GM12878 (cell line): ENCODE results near the gene HCST. TPM values are rescaled to one million over a fixed set of nuclear protein-coding genes. Genes with fewer than 3 reads are reported as not detected.

Experiments
- ATAC-seq: fragments of 200-7000 bp; cut with Tn5 transposase; 3 replicates; pipeline ENCODE4 v1.9.1; 2020; ENCODE audit warnings: mild to moderate bottlenecking, moderate library complexity
- BruUV-seq: library from RNA; stranded (reverse); fragments of 400-500 nt; replicated peaks from 2 replicates; lab custom pipeline; 2021; lab: Mats Ljungman, UMichigan
- CTCF ChIA-PET: fragments of 300-600 bp; sonication (Branson Sonifier 250); formaldehyde crosslinking; extraction: SDS; loops from one replicate; lab custom pipeline; 2021; ENCODE audit warnings: inconsistent platforms; lab: Yijun Ruan, JAX
- POLR2A ChIA-PET: fragments of 350-600 bp; formaldehyde crosslinking; extraction: SDS; loops from one replicate; lab custom pipeline; 2021; ENCODE audit warnings: inconsistent platforms; lab: Charles Lee
- RAD21 ChIA-PET: fragments of 300-600 bp; sonication (Branson Sonifier 250); formaldehyde crosslinking; loops from one replicate; lab custom pipeline; 2023; ENCODE audit warnings: antibody characterized with exemption; ENCODE audit not compliant: unreplicated experiment; lab: Charles Lee
- SMC1A ChIA-PET: fragments of 300-600 bp; sonication (Branson Sonifier 250); formaldehyde crosslinking; loops from one replicate; lab custom pipeline; 2023; ENCODE audit not compliant: unreplicated experiment, uncharacterized antibody; lab: Charles Lee
- DNase-seq: peaks from one replicate; pipeline ENCODE4 v3.0.0-alpha.2; 2011; ENCODE audit warnings: low read depth, low spot score
- FAIRE-seq: peaks from 3 replicates; lab custom pipeline; 2011; peaks lifted over from hg19 to GRCh38; lab: Jason Lieb, UNC
- H2AFZ ChIP-seq: 2 replicates; pipeline ENCODE4 v1.6.0; 2011; ENCODE audit warnings: low read depth, low read length, control low read depth; ENCODE audit not compliant: control insufficient read depth
- H3K27ac ChIP-seq: 2 replicates; pipeline ENCODE4 v1.5.1; 2011; ENCODE audit warnings: control low read depth; ENCODE audit not compliant: control insufficient read depth, insufficient read depth
- H3K27me3 ChIP-seq, 2 experiments: replicated peaks in 1 of 2; 2 replicates each; pipeline versions ENCODE4 v1.6.0 to v1.6.1; 2011; ENCODE audit warnings: low read length in 1 of 2; ENCODE audit not compliant: control insufficient read depth in 2 of 2, insufficient read depth in 2 of 2
- H3K36me3 ChIP-seq, 2 experiments: 2 replicates each; pipeline ENCODE4 v1.5.1; 2011; ENCODE audit warnings: low read length in 1 of 2; ENCODE audit not compliant: control insufficient read depth in 2 of 2, insufficient read depth in 2 of 2
- H3K4me1 ChIP-seq: 2 replicates; pipeline ENCODE4 v1.6.1; 2011; ENCODE audit warnings: mild to moderate bottlenecking, low read length, moderate library complexity, mixed read lengths; ENCODE audit not compliant: control insufficient read depth, insufficient read depth
- H3K4me2 ChIP-seq: 2 replicates; pipeline ENCODE4 v1.6.0; 2011; ENCODE audit warnings: control low read depth; ENCODE audit not compliant: control insufficient read depth, insufficient read depth
- H3K4me3 ChIP-seq: fragments of 200-600 bp; sonication (generic); 2 replicates; pipeline ENCODE4 v1.5.1; 2016
- H3K79me2 ChIP-seq: 2 replicates; pipeline ENCODE4 v1.6.0; 2011; ENCODE audit warnings: low read length; ENCODE audit not compliant: control insufficient read depth, insufficient read depth
- H3K9ac ChIP-seq: 2 replicates; pipeline ENCODE4 v1.8.0; 2011; ENCODE audit warnings: low read length, control low read depth, mixed read lengths; ENCODE audit not compliant: control insufficient read depth, insufficient read depth
- H3K9me3 ChIP-seq: replicated peaks from 3 replicates; pipeline ENCODE4 v1.5.1; 2011; ENCODE audit warnings: mild to moderate bottlenecking, low read length; ENCODE audit not compliant: control insufficient read depth, insufficient read depth
- H4K20me1 ChIP-seq: 2 replicates; pipeline ENCODE4 v1.6.0; 2011; ENCODE audit not compliant: control insufficient read depth, insufficient read depth
- CTCF ChIP-seq, 3 experiments: IDR thresholded peaks in 2 of 3; conservative IDR thresholded peaks in 1 of 3; 2 replicates each; pipeline ENCODE4 v1.5.1; 2011; ENCODE audit warnings: low read depth in 3 of 3, low read length in 3 of 3, mild to moderate bottlenecking in 3 of 3, control low read depth in 2 of 3, moderate library complexity in 2 of 3, inconsistent platforms in 1 of 3, mixed read lengths in 1 of 3; ENCODE audit not compliant: control insufficient read depth in 2 of 3, insufficient read depth in 1 of 3; ENCODE audit errors: extremely low read depth in 1 of 3
- RAD21 ChIP-seq: IDR thresholded peaks from 2 replicates; pipeline ENCODE4 v1.6.1; 2011; ENCODE audit warnings: mild to moderate bottlenecking, low read depth, low read length, moderate library complexity; ENCODE audit not compliant: insufficient read depth
- RAD51 ChIP-seq: fragments of 450-650 bp; IDR thresholded peaks from 2 replicates; pipeline ENCODE4 v1.6.1; 2016; ENCODE audit warnings: moderate library complexity, mild to moderate bottlenecking, inconsistent platforms
- RFX5 ChIP-seq: IDR thresholded peaks from 2 replicates; pipeline ENCODE4 v1.6.1; 2011; ENCODE audit warnings: low read depth, low read length, improper control_type of control experiment
- RUNX3 ChIP-seq: IDR thresholded peaks from 2 replicates; pipeline ENCODE4 v1.6.1; 2012; ENCODE audit warnings: low read length, inconsistent platforms
- TCF12 ChIP-seq: IDR thresholded peaks from 2 replicates; pipeline ENCODE4 v1.6.1; 2011; ENCODE audit warnings: low read depth, mild to moderate bottlenecking, low read length
- YBX1 ChIP-seq: fragments of 450-650 bp; IDR thresholded peaks from 2 replicates; pipeline ENCODE4 v1.6.1; 2016; ENCODE audit warnings: antibody characterized with exemption
- WGBS: methylation state at CpG from one replicate; pipeline ENCODE4 v1.1.6; 2016; ENCODE audit warnings: low lambda C conversion rate; ENCODE audit not compliant: insufficient replicate concordance, insufficient coverage; ENCODE audit errors: missing lambda C conversion rate; 5-methylcytosine and 5-hydroxymethylcytosine counted together
- in situ Hi-C: fragments of 300-500 bp; cut with MboI; formaldehyde crosslinking; loops from 9 replicates; pipeline ENCODE4 v1.14.3; 2018; ENCODE audit warnings: mixed read lengths
- intact Hi-C: fragments of 100-400 bp; cut with micrococcal nuclease; formaldehyde crosslinking; loops from one replicate; pipeline ENCODE4 v1.14.2; 2022; ENCODE audit not compliant: unreplicated experiment
- polyA plus RNA-seq, 11 experiments: library from polyadenylated mRNA; depleted of rRNA in 4 of 11; unstranded in 6 of 11; stranded (reverse) in 5 of 11; fragments of >200 nt; fragmentation: Nextera tagmentation in 4 of 11; fragmentation: Illumina TruSeq in 1 of 11; extraction: Ambion mirVana in 4 of 11; extraction: Trizol in 1 of 11; gene quantifications; 1 replicate in 1 of 11; 2 replicates in 10 of 11; pipeline versions ENCODE4 v1.2.1 to v1.2.3, GENCODE V29; 2011 to 2016; ENCODE audit warnings: inconsistent platforms in 2 of 11, missing spikeins in 2 of 11, low read depth in 1 of 11
- total RNA-seq, 4 experiments: library from RNA; depleted of rRNA in 3 of 4; stranded (reverse); fragments of >200 nt in 3 of 4; fragmentation: Illumina TruSeq in 1 of 4; extraction: Trizol in 1 of 4; gene quantifications; 2 replicates each; pipeline versions ENCODE4 v1.2.1 to v1.2.3, GENCODE V29; 2013 to 2021

HCST gene
- total and polyA plus RNA-seq, 10 of the 15 experiments (the other 5 are each of a cell fraction or from before 2014, with no cell fraction given): 7.5 to 79.6 (median 33.6) TPM

- Histone ChIP-seq H3K4me1 (peaks cover 65% of the 10 kb centered on the region), H3K36me3 (no peaks in the 10 kb centered on the region), H3K27ac (peak overlapping the region; percentile 57; the same call in 1 of the 2 replicates), H3K4me3 (no peak overlapping the region), H3K27me3 (no peaks in the 10 kb centered on the region), H2AFZ (no peak overlapping the region), H4K20me1 (no peaks in the 10 kb centered on the region), H3K9me3 (no peaks in the 10 kb centered on the region), H3K9ac (no peak overlapping the region), H3K4me2 (no peak overlapping the region), H3K79me2 (no peaks in the 10 kb centered on the region)
- TF ChIP-seq RUNX3: peak; percentile 33; the same call in 1 of the 2 replicates
- TF ChIP-seq RFX5: no peak
- no peak for TF ChIP-seq RAD51
- TF ChIP-seq CTCF (IDR thresholded peaks at IDR 0.05 in 2 of 3, conservative IDR thresholded peaks at IDR 0.05 in 1 of 3; ENCODE audit: control insufficient read depth in 2 of 3, extremely low read depth in 1 of 3, insufficient read depth in 1 of 3, low read depth in 3 of 3, low read length in 3 of 3): 0 out of 6 replicates have a peak, but pooled peaks of 1 of the 3 experiments have one; percentile 12
- no peak for TF ChIP-seq YBX1
- peak; percentile 28; the same call in 1 of the 2 replicates for TF ChIP-seq RAD21
- no peak for TF ChIP-seq TCF12
- intact Hi-C loops (no loop called here), in situ Hi-C loops (no loop called here)
- ChIA-PET CTCF (interaction anchor here (1.0 to 1.7 kb wide), 3 partner anchors 14 to 29 kb away, joined by 4 to 7 read pairs (median 4); no protein-coding TSS in a partner anchor), SMC1A (interaction anchor here (0.9 to 7.9 kb wide), 4 partner anchors 10 to 198 kb away, joined by 3 to 68 read pairs (median 5); no protein-coding TSS in a partner anchor), POLR2A (interaction anchor here (1.0 to 1.6 kb wide), 4 partner anchors 11 to 263 kb away, joined by 3 to 8 read pairs (median 4); partner anchors contain the start of genes COX6B1 and NFKBID), RAD21 (interaction anchor here (1.1 kb wide), 1 partner anchor 29 kb away, joined by 4 read pairs; no protein-coding TSS in a partner anchor)
- BruUV-seq: no TSS peak
- DNase-seq: no peak
- no peak for FAIRE-seq
- WGBS: 32% methylated on average over 3 of the region's 3 CpGs
- ATAC-seq: peak; percentile 11; the same call in 1 of the 3 replicates
These were observed 8.8 kb downstream of the HCST start for GRCh38 chr19:35911173-35911572.
